Islet of Langerhans (tissue), 1 donor: ENCODE results near the gene SDR42E1.

Experiments used
- FAIRE-seq: peaks from one replicate; lab custom pipeline; 2011; peaks lifted over from hg19 to GRCh38; lab: Jason Lieb, UNC

SDR42E1 gene, protein sequence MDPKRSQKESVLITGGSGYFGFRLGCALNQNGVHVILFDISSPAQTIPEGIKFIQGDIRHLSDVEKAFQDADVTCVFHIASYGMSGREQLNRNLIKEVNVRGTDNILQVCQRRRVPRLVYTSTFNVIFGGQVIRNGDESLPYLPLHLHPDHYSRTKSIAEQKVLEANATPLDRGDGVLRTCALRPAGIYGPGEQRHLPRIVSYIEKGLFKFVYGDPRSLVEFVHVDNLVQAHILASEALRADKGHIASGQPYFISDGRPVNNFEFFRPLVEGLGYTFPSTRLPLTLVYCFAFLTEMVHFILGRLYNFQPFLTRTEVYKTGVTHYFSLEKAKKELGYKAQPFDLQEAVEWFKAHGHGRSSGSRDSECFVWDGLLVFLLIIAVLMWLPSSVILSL

DNA sequence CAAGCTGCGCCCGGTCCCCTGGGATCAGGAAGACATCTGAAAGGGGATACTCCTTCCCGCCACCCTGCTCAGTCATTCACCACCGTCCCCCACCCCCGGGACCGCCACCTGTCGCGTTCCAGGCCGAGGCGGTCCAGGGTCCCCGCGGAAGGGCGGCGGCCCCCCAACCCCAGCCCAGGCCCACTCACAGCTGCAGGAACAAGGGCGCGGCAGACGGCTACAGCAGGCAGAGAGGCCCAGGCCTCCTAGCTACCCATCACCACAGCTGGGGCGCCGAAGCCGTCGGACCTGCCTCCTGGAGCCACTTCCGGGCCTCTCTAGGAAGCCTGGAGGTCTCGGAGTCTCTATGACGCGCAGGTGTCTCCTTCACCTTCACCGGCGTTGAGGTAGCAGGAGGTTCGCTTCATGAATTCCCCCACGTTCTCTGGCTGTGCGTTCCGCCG, at the start of gene SDR42E1:
Gene SDR42E1, minus strand, starts transcription at position 272 of the 443 bp plus-strand sequence. CDS start 10,612 bp downstream, outside the sequence.
- no peak for FAIRE-seq

DNA sequence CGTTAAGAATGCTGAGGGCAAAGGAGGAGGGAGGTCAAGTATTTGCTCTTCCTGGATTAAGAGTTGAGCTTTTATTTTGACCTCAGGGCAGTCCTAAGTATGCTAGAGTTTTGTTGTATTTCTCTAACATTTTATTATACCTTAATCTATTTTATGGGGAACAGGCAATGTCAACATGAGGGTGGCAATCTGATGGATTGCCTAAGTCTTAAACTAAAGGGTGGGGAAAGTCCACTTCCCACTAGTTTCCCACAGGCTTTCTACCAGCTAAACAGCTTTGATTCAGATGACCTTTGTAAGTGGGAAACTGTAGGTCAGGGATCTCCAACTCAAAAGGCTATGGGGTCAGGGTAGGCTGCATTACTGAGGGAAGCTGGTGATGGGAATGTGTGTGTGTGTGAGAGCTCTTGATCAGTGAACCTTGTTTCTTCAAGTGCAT, 48.7 kb upstream of the SDR42E1 start:
- FAIRE-seq = no peak

DNA sequence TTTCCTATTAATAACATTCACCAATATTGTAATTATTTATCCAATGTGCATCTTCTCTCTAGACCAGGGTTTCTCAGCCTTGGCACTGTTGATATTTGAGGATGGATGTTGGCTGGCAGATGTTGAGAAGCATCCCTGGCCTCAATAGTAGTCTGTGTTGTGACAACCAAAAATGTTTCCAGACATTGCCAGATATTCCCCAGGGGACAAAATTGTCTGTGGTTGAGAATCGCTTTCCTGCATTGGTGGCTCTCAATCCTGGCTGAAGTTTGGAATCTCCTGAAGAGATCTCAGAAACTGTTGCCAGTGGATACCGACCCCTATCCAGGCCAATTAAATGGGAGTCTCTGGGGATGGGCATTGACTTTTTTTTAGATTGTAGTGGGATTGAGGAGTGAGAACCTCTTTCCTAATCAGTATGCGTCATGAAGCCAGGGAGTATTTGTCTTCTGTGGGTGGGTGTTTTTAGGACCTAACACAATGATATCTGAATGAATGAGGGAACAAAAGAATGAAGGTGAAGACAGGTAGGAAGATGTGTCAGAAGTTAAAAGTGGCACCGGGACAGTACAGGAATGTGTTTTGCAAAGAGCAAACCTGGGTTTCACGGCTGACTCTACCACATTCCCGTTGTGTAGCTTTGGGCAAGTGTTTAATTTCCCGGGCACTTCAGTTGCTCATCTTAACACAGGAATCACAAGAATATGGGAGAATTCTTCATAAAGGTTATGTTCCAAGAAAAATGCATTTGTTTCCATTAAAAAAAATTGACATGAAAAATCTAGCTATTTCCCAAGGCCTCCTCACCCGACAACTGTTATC, 48.1 kb upstream of the SDR42E1 start:
- no peak for FAIRE-seq

DNA sequence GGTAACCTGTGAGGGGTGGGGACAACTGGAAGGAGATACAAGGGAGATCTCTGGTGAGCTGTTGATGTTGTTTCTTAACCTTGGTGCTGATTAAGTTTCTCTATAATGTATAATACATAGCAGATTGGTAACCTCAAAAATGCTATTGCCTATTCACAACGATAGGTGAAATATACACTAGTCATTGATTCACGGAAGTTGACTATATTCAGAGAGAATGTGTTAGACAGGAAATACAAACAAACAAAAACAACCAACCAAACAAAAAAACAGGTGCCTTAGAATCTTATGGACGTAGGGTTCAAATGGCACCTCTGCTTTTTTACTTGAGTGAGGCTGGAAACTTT, 45.3 kb upstream of the SDR42E1 start:
- no peak for FAIRE-seq

DNA sequence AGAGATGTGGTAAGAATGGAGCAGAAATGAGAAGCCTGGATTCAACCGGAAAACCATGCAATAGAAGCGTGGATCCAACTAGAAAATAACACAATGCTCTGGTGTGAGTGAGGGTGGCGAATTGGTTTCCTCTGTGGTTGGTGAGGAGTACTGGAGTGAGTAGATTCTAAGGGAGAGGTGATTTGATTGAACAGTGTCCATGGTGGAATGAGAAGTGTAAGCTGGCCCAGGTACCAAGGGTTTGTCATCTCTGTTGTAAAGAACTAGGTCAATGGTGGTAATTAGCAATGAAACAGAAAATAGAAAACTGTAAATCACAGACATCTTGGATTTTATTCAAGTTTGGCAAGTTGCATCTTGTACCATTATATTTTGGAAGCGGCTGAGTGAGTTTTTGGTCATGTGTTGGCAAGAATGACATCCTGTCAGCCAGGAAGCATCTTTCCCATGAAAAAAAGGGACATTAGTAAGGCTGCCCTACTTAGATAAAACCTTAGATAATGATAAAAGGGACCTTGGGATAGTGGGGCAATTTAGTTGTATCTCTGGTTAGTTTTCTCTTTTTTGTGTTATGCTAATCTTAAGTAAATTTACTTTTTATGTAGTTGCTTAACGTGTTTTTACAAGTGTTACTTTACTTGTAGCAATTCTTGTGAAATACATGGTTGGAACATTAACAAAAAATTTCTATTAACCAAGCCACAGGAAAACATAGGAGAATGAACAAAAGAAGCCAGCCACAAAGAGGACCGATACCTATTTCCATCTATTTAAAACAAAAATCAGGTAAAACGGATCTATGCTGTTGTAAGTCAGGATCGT, 44.7 kb upstream of the SDR42E1 start:
- FAIRE-seq = no peak

DNA sequence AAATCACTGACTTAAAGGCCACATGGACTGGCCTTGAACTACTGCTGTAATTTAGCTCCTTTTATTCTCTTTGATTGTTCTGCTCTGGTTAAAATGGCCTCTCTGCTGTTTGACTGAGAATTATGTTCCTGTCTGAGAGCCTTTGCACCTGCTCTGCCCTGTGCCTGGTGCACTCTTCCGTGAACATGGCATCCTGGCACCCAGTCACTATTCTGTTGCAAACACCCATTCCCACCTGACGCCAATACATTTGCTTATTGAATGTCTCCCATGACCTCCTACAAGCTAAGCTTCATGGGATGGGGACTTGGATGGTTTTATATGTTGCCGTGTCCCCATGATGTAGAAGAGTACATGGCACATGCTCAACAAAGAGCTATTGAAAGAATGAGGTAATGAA, 43.8 kb upstream of the SDR42E1 start:
- FAIRE-seq = no peak

DNA sequence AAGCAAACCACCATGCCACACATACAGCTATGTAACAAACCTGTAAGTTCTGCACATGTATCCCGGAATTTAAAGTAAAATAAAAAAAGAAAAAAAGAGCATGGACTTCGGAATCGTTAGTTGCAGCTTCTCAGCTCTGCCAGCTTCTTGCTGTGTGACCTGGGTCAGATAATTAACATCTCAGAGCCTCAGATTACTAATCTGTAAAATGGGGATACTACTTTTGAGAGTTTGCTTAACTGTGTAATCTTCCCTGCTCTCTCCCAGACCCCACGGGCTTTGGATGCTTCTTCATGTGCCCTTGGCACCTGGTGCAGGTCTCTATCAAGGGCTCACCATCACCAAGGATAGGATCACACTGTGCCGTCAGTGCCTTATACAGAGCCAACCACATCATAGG, 40.4 kb upstream of the SDR42E1 start:
- no peak for FAIRE-seq

DNA sequence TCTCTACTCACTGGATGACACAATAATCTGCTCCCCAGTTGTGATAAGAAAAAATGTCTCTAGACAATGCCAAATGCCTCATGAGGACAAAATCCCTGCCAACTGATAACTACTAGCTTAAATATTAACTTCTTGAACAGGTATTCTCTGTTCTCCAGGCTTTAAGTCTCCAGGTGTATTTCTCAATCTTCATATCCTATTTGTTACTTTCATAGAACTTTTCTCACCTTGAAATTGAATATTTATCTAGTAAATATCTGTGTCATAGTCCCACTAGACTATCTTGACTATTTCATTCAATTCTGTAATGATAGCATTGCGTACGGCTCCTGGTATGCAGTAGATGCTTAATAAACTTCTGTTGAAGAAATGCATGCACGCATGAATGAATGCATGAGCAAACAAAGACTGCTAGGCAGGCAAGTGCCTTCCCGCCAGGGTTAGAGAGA, 39.7 kb upstream of the SDR42E1 start:
- FAIRE-seq = no peak

DNA sequence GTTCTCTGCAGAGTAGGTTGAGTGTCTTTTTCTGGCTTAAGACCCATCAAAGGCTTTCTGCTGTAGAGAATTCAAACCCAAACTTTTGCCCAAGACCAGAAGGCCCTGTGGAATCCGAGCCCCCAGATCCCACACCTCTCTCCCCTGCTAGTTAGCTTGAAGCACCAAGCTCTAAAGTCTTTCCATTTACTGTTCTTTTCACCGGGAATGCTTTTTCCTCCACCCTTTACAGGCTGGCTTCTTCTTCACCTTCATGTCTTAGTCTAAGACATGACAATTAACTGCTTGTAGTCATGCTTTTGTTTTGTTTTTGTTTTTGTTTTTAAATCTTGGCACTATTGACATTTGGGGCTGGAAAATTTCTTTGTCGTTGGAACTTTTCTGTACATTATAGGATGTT, 39.2 kb upstream of the SDR42E1 start:
- no peak for FAIRE-seq

DNA sequence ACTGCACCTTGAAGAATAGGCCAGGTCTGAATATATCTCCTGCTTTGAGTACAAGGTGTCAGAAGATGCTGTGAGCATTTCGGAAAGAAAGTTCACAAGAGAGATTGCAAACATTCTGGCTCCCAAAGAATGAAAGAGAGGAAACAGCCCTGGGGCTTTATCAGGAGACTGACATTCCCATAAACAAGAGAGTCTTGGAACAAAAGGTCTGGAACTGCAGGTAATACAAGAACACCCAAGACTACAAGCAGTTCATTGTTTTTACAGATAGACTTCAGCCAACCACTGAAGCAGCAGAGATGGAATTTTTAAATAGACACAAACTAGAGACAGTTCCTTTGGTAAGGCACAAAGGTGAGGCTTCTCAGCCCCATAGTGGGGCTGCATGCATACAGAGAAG, 38.2 kb upstream of the SDR42E1 start:
- no peak for FAIRE-seq

DNA sequence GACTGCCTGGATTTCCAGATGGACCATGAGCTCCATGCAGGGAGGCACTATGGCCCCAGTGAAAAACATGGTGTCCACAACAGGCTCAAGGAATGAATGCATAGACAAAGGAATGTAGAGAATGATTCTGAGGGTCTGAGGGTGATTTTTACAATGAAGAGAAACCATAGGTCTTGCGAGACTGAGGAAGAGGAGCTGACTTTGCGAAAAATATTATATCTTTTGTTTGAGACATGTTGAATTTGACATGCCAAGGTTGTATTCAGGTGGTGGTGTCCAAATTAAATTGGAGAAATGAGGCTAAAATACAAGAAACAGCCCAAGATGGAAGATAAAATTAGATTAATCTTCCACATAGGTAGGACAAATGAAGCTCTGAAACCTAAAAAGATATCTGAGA, 36.5 kb upstream of the SDR42E1 start:
- FAIRE-seq = no peak

DNA sequence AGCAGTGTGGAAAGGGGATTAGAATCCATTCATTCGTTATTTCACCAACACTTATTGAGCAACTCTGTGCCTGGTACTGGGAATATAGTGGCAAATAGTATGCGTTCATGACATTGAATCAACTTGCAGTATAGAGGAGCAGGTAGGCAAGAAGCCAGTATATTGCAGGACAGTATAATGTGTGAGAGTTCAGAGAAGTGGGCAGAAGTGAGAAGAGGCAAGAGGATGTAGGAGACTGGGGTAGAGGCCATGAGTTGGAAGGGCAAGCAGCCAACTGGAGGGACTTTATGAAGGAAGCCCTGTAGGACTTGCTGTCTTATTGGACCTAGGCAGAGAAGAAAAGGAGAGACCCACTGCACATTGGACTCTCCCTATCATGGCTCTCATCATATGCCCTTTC, 36.1 kb upstream of the SDR42E1 start:
- no peak for FAIRE-seq

DNA sequence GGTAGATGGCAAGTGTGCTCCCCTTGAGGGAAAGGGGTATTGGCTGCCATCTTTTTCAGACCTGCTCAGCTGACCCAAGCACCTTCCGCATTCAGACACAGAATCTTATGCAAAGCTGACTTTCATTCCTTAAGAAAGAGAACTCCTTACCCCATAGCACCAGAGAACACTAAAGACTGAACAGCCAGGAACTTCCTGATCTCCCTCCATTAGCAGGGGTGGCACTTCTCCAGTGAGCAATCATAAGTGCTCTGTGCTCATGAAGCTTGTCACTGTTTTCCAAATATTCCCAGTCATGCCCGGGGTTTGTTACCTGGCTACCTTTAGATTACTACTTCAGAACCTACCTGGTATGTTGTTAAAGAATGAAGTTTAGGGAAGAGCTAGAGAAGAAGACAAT, 35.7 kb upstream of the SDR42E1 start:
- no peak for FAIRE-seq

DNA sequence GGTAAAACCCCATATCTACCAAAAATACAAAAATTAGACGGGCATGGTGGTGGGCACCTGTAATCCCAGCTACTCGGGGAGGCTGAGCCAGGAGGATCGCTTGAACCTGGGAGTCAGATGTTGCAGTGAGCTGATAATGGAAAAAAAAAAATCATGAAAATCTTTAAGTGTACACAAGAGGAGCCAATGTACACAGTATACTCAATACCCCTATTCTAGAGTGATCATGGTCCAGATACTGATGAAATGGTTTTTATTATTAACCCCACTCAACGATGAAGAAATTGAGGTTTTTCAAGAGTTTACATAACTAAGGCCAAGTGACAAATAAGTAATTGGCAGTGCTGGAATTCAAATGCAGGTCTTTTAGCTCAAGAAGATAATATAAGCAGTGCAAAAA, 35.3 kb upstream of the SDR42E1 start:
- no peak for FAIRE-seq

DNA sequence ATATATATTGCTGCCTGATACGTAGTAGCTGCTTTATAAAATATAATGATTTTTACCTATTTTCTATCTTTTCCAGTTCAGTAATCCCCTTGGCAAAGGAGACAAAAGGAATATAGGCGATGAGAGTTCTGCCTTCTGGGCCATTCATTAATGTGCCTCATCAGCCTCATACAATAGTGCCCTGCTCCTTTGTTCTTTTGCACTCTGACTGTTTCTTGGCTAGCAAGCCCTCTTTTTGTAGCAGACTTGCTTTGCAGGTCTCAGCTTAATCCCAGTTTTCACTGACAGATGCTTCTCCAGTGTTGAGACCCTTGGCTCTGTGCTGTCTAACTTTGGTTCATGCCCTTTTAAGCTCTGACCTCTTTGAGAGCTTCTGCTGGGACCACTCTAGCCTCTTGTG, 34.2 kb upstream of the SDR42E1 start:
- FAIRE-seq = no peak

DNA sequence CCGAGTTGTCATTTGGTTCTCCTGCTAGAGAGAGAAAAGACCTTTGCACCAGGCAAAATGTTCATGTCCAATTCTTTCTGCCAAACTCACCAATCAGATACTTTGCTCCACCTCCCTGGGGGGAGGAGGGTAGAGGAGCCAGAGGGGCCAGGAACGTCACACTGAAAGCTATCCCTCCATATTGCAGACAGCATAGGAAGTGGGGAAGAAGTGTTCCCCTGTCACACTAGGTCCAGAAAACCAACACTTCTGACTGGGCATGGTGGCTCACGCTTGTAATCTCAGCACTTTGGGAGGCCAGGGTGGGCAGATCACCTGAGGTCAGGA, 33.3 kb upstream of the SDR42E1 start:
- no peak for FAIRE-seq

DNA sequence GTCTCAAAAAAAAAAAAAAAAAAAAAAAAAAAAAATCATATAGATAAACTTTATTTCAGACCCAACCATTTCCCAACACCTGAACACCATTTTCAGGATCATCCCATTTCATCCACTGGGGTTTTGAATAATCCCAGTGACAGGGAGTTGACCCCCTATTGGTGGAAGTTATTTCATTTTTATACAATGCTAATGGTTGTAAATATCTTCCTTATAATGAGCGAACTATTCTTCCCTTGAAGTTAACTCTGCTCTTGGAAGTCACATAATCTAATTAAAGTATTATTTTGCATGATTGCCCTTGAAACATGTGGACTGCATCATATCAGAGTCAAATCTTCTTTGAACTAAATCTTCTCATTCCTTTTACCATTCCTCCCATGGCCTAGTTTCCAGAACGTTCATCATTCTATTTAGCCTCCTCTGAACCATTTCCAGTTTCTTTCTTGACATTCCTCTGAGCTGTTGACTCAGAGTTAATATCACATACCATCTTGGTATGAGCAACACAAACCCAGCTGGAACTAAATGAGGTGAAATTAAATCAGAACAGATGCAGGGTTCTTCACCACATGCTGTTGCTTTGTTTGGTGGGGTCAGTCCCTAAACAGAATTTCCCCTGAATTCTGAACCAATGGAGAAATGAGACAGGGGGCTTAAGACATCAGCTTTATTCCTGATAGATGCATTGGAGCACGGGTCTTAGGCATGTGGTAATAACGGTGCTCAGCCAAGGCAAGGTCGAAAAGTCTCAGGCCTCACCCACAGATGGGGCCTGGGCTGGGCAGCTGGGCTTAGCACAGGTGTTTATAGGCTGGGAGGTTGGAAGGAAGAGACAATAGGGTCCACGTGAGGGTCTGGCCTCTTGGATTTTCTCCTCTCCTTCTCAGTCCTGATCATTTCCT, 32.7 kb upstream of the SDR42E1 start:
- no peak for FAIRE-seq

DNA sequence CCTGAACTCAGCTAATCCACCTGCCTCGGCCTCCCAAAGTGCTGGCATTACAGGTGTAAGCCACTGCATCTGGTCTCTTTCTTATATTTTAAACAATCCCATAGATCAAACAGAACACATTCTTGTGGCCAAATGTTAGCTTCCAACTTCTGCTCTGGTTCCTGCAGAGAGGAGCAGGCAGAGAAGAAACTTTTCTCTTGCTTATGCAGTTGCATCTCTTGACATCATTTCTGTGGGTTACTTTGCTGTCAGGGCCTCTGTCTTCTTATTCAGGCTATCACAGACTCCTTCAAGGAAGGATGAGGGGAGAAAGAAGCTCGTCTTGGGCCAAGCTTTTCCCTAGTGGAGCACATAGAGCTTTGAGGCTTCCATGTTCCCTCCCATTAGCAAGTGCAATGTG, 31.6 kb upstream of the SDR42E1 start:
- FAIRE-seq = no peak

DNA sequence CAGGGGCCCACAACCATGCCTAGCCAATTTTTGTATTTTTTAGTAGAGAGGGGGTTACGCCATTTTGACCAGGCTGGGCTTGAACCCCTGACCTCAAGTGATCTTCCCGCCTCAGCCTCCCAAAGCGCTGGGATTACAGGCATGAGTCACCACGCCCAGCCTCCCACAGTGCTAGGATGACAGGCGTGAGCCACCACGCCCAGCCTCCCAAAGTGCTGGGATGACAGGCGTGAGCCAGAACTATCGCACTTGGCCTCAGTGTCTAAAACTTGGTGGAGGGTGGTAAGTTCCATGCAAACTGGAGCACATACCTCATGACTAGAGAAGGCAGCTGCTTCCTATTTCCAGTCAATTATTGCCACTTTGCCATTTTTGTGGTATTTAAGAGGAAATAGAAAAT, 30.9 kb upstream of the SDR42E1 start:
- FAIRE-seq = no peak

DNA sequence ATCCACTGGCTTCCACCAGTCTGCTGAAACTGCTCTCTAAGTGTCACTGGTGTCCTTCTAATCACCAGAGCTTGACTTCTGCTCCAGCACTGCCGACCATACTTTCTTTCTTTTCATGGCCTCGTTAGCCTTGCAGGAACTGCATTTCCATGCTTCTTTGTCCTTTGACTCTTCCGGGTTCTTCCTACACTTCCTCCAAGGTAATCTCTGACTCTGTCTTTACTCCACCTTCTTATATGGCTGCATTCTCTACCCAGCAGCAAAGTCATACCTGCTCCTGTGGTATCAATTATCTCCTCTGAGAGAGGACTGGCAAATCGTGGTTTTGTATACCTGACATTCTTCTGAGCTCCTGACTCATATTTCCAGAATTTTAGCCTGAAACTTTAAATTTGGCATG, 30.3 kb upstream of the SDR42E1 start:
- no peak for FAIRE-seq

DNA sequence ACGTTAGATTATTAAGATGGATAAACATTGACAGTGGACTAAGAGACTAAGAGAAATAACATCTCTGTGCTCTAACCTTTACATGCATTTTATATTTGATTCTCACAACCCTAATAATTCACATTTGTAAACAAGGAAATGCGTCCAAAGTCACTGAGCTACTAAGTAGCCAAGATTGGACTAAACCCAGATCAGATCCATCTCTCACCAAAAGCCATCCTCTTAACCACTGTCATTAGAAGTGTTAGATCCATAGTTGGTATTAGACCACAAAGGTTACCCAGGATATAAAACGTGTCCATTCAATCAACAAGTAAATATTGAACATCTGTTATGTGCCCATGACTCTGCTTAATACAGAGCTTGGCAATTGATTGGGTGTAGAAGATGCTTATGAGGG, 29.0 kb upstream of the SDR42E1 start:
- no peak for FAIRE-seq

DNA sequence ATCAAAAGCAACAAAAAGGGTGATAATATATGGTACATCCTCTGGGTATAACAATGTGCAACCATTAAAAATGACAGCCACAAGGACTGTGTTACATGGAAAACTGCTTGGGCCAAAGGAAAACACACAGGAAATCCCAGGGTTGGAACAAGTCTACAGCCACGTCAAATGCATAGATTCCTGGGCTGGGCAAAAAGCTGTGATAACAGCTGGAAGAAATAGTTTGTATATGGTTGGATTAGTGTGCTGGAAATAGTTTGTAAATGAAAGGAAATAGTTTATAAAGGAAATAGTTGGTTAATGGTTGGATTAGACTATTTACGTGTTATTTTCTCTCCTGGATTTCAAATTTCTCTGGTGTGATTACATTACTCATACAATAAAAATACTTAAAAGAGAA, 26.4 kb upstream of the SDR42E1 start:
- FAIRE-seq = no peak
